Effector CD4-positive, alpha-beta T cell (primary cell): ENCODE measurements around the gene OAT.

Source experiments
- DNase-seq: peaks from one replicate; pipeline ENCODE4 v3.0.0-alpha.2; 2020

Gene OAT

GRCh38 chr10:124353091-124353815 lies 65.5 kb downstream of the OAT start:
- DNase-seq, result no peak

- no peak for DNase-seq
Measured at GRCh38 chr10:124351481-124352220, 67.1 kb downstream of the OAT start.

- no peak for DNase-seq
Measured at GRCh38 chr10:124350806-124351205, 67.9 kb downstream of the OAT start.

- no peak for DNase-seq
Measured at GRCh38 chr10:124349996-124350280, 68.8 kb downstream of the OAT start.

- DNase-seq, result no peak
Measured at GRCh38 chr10:124349231-124349995, 69.3 kb downstream of the OAT start.

GRCh38 chr10:124348801-124349200 lies 69.9 kb downstream of the OAT start:
- no peak for DNase-seq

GRCh38 chr10:124347956-124348355 lies 70.8 kb downstream of the OAT start:
- DNase-seq, result no peak
